Measurements from ENCODE around the gene CCDC97.

DNA sequence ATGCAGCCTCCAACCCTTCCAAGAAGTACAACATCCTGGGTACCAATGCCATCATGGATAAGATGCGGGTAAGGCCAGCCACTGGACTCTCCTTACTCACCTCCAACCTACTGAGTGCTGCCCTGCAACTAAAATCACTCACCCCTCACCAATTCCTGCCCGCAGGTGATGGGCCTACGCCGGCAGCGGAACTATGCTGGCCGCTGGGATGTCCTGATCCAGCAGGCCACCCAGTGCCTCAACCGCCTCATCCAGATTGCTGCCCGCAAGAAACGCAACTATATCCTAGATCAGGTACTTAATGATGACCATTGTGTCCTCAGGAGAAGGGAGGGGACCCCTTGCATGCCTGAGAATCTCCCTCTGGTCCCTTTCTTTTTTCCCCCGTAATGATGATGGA is 15.6 kb upstream of the CCDC97 start:
- TF ChIP-seq MZF1 (tag by site-specific recombination; IDR thresholded peaks at IDR 0.05; ENCODE audit: borderline replicate concordance) (no peak), ZXDB (tag by site-specific recombination; IDR thresholded peaks at IDR 0.05) (no peak), ZNF677 (tag by site-specific recombination; IDR thresholded peaks at IDR 0.05) (no peak), CTCF (tag by site-specific recombination; IDR thresholded peaks at IDR 0.05) (no peak), ZNF585B (tag by site-specific recombination; IDR thresholded peaks at IDR 0.05) (no peak), ZNF692 (tag by site-specific recombination; IDR thresholded peaks at IDR 0.05) (no peak)
- TF ChIP-seq, protein P1, sequence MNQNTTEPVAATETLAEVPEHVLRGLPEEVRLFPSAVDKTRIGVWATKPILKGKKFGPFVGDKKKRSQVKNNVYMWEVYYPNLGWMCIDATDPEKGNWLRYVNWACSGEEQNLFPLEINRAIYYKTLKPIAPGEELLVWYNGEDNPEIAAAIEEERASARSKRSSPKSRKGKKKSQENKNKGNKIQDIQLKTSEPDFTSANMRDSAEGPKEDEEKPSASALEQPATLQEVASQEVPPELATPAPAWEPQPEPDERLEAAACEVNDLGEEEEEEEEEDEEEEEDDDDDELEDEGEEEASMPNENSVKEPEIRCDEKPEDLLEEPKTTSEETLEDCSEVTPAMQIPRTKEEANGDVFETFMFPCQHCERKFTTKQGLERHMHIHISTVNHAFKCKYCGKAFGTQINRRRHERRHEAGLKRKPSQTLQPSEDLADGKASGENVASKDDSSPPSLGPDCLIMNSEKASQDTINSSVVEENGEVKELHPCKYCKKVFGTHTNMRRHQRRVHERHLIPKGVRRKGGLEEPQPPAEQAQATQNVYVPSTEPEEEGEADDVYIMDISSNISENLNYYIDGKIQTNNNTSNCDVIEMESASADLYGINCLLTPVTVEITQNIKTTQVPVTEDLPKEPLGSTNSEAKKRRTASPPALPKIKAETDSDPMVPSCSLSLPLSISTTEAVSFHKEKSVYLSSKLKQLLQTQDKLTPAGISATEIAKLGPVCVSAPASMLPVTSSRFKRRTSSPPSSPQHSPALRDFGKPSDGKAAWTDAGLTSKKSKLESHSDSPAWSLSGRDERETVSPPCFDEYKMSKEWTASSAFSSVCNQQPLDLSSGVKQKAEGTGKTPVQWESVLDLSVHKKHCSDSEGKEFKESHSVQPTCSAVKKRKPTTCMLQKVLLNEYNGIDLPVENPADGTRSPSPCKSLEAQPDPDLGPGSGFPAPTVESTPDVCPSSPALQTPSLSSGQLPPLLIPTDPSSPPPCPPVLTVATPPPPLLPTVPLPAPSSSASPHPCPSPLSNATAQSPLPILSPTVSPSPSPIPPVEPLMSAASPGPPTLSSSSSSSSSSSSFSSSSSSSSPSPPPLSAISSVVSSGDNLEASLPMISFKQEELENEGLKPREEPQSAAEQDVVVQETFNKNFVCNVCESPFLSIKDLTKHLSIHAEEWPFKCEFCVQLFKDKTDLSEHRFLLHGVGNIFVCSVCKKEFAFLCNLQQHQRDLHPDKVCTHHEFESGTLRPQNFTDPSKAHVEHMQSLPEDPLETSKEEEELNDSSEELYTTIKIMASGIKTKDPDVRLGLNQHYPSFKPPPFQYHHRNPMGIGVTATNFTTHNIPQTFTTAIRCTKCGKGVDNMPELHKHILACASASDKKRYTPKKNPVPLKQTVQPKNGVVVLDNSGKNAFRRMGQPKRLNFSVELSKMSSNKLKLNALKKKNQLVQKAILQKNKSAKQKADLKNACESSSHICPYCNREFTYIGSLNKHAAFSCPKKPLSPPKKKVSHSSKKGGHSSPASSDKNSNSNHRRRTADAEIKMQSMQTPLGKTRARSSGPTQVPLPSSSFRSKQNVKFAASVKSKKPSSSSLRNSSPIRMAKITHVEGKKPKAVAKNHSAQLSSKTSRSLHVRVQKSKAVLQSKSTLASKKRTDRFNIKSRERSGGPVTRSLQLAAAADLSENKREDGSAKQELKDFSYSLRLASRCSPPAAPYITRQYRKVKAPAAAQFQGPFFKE (tag by site-specific recombination; IDR thresholded peaks at IDR 0.05; ENCODE audit: borderline replicate concordance) = no peak
